ENCODE results near the gene INSM2. TPM values are rescaled to one million over a fixed set of nuclear protein-coding genes. Genes with fewer than 3 reads are reported as not detected.

The INSM2 gene
- total RNA-seq, 2 experiments from 2014 or later: 0.09 TPM; not detected in 1

DNA sequence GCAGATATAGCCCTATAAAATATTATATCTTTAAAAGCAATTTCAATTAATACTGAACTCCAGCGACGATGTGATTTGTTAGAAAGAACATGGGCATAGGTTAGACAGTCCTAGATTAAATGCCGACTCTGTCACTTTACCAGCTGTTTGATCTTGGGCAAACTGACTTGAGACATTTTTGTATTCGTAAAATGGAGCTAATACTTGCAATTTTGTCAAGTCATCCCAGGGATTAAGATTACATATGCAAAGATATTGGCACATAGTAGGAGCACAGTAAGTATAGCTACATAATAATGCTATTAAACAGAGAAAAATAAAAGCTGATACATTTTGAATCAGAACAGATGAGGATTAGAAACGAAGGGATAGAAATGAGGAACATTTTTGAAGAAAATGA lies 9.0 kb downstream of the INSM2 start:
- H3K79me2 ChIP-seq (ENCODE audit: insufficient read depth, low read depth, low read length): no peaks in the 10 kb centered on the region
- no peak overlapping the region for H3K4me3 ChIP-seq (ENCODE audit: low read depth, low read length, poor library complexity, severe bottlenecking)
- intact Hi-C loops (cut with micrococcal nuclease; ENCODE audit: unreplicated experiment): no loop called here
- no peaks in the 10 kb centered on the region for H3K36me3 ChIP-seq (ENCODE audit: insufficient read depth, low read length)
- no peaks in the 10 kb centered on the region for H3K9me3 ChIP-seq (ENCODE audit: low read length)
- H4K20me1 ChIP-seq (ENCODE audit: insufficient read depth, low read length): no peaks in the 10 kb centered on the region
- CTCF ChIA-PET (ENCODE audit: unreplicated experiment): no interaction called here
- no peaks in the 10 kb centered on the region for H3K9me2 ChIP-seq (ENCODE audit: insufficient read depth, low read length)
- POLR2A ChIA-PET: interaction anchor here (0.6 to 0.9 kb wide), 4 partner anchors 8 to 458 kb away, joined by 3 to 4 read pairs (median 3); no protein-coding TSS in a partner anchor
- H2AFZ ChIP-seq (ENCODE audit: low read length): no peak overlapping the region
- BruUV-seq (replicated peaks): no TSS peak
- no peak for DNase-seq (ENCODE audit: low spot score)
- peaks cover 7% of the 10 kb centered on the region for H3K4me1 ChIP-seq (ENCODE audit: insufficient read depth, low read length, poor library complexity, severe bottlenecking)
- no peak overlapping the region for H3K4me2 ChIP-seq (ENCODE audit: low read length)
- H3K27ac ChIP-seq (ENCODE audit: low read depth, low read length, poor library complexity, severe bottlenecking): no peak overlapping the region
- TF ChIP-seq, protein P1, sequence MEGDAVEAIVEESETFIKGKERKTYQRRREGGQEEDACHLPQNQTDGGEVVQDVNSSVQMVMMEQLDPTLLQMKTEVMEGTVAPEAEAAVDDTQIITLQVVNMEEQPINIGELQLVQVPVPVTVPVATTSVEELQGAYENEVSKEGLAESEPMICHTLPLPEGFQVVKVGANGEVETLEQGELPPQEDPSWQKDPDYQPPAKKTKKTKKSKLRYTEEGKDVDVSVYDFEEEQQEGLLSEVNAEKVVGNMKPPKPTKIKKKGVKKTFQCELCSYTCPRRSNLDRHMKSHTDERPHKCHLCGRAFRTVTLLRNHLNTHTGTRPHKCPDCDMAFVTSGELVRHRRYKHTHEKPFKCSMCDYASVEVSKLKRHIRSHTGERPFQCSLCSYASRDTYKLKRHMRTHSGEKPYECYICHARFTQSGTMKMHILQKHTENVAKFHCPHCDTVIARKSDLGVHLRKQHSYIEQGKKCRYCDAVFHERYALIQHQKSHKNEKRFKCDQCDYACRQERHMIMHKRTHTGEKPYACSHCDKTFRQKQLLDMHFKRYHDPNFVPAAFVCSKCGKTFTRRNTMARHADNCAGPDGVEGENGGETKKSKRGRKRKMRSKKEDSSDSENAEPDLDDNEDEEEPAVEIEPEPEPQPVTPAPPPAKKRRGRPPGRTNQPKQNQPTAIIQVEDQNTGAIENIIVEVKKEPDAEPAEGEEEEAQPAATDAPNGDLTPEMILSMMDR (conservative IDR thresholded peaks at IDR 0.05; ENCODE audit: low read length): no peak
- no peak for TF ChIP-seq EZH2phosphoT487 (IDR thresholded peaks at IDR 0.05; ENCODE audit: borderline replicate concordance, low read depth, low read length)

- no peak overlapping the region for H3K27ac ChIP-seq (ENCODE audit: low read depth, low read length, poor library complexity, severe bottlenecking)
- no peak overlapping the region for H3K4me2 ChIP-seq (ENCODE audit: low read length)
- no peak overlapping the region for H2AFZ ChIP-seq (ENCODE audit: low read length)
- BruUV-seq (replicated peaks): no TSS peak
- no peaks in the 10 kb centered on the region for H3K4me1 ChIP-seq (ENCODE audit: insufficient read depth, low read length, poor library complexity, severe bottlenecking)
- intact Hi-C loops (cut with micrococcal nuclease; ENCODE audit: unreplicated experiment): no loop called here
- no peaks in the 10 kb centered on the region for H3K36me3 ChIP-seq (ENCODE audit: insufficient read depth, low read length)
- H4K20me1 ChIP-seq (ENCODE audit: insufficient read depth, low read length): no peaks in the 10 kb centered on the region
- H3K9me3 ChIP-seq (ENCODE audit: low read length): no peaks in the 10 kb centered on the region
- no peaks in the 10 kb centered on the region for H3K9me2 ChIP-seq (ENCODE audit: insufficient read depth, low read length)
- ChIA-PET POLR2A (interaction anchor here (0.7 kb wide), 1 partner anchor 164 kb away, joined by 3 read pairs; no protein-coding TSS in a partner anchor), CTCF (ENCODE audit: unreplicated experiment) (no interaction called here)
- TF ChIP-seq EZH2phosphoT487 (IDR thresholded peaks at IDR 0.05; ENCODE audit: borderline replicate concordance, low read depth, low read length): no peak
- TF ChIP-seq, protein P1 (conservative IDR thresholded peaks at IDR 0.05; ENCODE audit: low read length): no peak
- H3K79me2 ChIP-seq (ENCODE audit: insufficient read depth, low read depth, low read length): no peaks in the 10 kb centered on the region
- H3K4me3 ChIP-seq (ENCODE audit: low read depth, low read length, poor library complexity, severe bottlenecking): no peak overlapping the region
- DNase-seq (ENCODE audit: low spot score): no peak
Measured at GRCh38 chr14:35549551-35549950, 15.6 kb downstream of the INSM2 start.

GRCh38 chr14:35551081-35551480 lies 17.1 kb downstream of the INSM2 start:
- ChIA-PET POLR2A (interaction anchor here (0.8 kb wide), 1 partner anchor 8 kb away, joined by 3 read pairs; no protein-coding TSS in a partner anchor), CTCF (ENCODE audit: unreplicated experiment) (no interaction called here)
- Histone ChIP-seq H2AFZ (ENCODE audit: low read length) (no peak overlapping the region), H3K9me2 (ENCODE audit: insufficient read depth, low read length) (no peaks in the 10 kb centered on the region), H3K4me3 (ENCODE audit: low read depth, low read length, poor library complexity, severe bottlenecking) (no peak overlapping the region), H3K9me3 (ENCODE audit: low read length) (no peaks in the 10 kb centered on the region), H3K4me1 (ENCODE audit: insufficient read depth, low read length, poor library complexity, severe bottlenecking) (no peaks in the 10 kb centered on the region), H4K20me1 (ENCODE audit: insufficient read depth, low read length) (no peaks in the 10 kb centered on the region), H3K27ac (ENCODE audit: low read depth, low read length, poor library complexity, severe bottlenecking) (no peak overlapping the region), H3K4me2 (ENCODE audit: low read length) (no peak overlapping the region), H3K36me3 (ENCODE audit: insufficient read depth, low read length) (no peaks in the 10 kb centered on the region), H3K79me2 (ENCODE audit: insufficient read depth, low read depth, low read length) (no peaks in the 10 kb centered on the region)
- intact Hi-C loops (cut with micrococcal nuclease; ENCODE audit: unreplicated experiment): no loop called here
- DNase-seq (ENCODE audit: low spot score): no peak
- TF ChIP-seq, protein P1 (conservative IDR thresholded peaks at IDR 0.05; ENCODE audit: low read length): no peak
- TF ChIP-seq EZH2phosphoT487 (IDR thresholded peaks at IDR 0.05; ENCODE audit: borderline replicate concordance, low read depth, low read length): no peak
- BruUV-seq (replicated peaks): no TSS peak

Measured in OCI-LY7 (cell line).